ENCODE measurements around the gene REP15. TPM values are rescaled to one million over a fixed set of nuclear protein-coding genes. Genes with fewer than 3 reads are reported as not detected.

Gene REP15
- total RNA-seq, 1 donor from 2014 or later: 1.3 TPM

- DNase-seq (ENCODE audit: low read depth): no peak
- peaks cover 2% of the 10 kb centered on the region for H3K36me3 ChIP-seq (ENCODE audit: control insufficient read depth, insufficient read depth, low read length)
- no peak for TF ChIP-seq CTCF (IDR thresholded peaks at IDR 0.05; ENCODE audit: insufficient read depth, low read length, poor library complexity, severe bottlenecking)
- no peak overlapping the region for H3K4me3 ChIP-seq (ENCODE audit: low read depth, low read length)
- H3K27me3 ChIP-seq (ENCODE audit: control insufficient read depth, insufficient read depth, low read length): no peaks in the 10 kb centered on the region
Measured at GRCh38 chr12:27688671-27689070, 7.6 kb upstream of the REP15 start.

GRCh38 chr12:27689558-27690180 is 6.6 kb upstream of the REP15 start:
- Histone ChIP-seq H3K36me3 (ENCODE audit: control insufficient read depth, insufficient read depth, low read length) (peaks cover 2% of the 10 kb centered on the region), H3K4me3 (ENCODE audit: low read depth, low read length) (no peak overlapping the region), H3K27me3 (ENCODE audit: control insufficient read depth, insufficient read depth, low read length) (no peaks in the 10 kb centered on the region)
- DNase-seq (ENCODE audit: low read depth): no peak
- no peak for TF ChIP-seq CTCF (IDR thresholded peaks at IDR 0.05; ENCODE audit: insufficient read depth, low read length, poor library complexity, severe bottlenecking)

GRCh38 chr12:27693403-27693802 is 2.8 kb upstream of the REP15 start:
- Histone ChIP-seq H3K27me3 (ENCODE audit: control insufficient read depth, insufficient read depth, low read length) (no peaks in the 10 kb centered on the region), H3K4me3 (ENCODE audit: low read depth, low read length) (no peak overlapping the region), H3K36me3 (ENCODE audit: control insufficient read depth, insufficient read depth, low read length) (peaks cover 5% of the 10 kb centered on the region)
- no peak for TF ChIP-seq CTCF (IDR thresholded peaks at IDR 0.05; ENCODE audit: insufficient read depth, low read length, poor library complexity, severe bottlenecking)
- no peak for DNase-seq (ENCODE audit: low read depth)

GRCh38 chr12:27695556-27696292 is 523 bp upstream of the REP15 start:
- H3K27me3 ChIP-seq (ENCODE audit: control insufficient read depth, insufficient read depth, low read length): no peaks in the 10 kb centered on the region
- H3K4me3 ChIP-seq (ENCODE audit: low read depth, low read length): no peak overlapping the region
- DNase-seq (ENCODE audit: low read depth): no peak
- TF ChIP-seq CTCF (IDR thresholded peaks at IDR 0.05; ENCODE audit: insufficient read depth, low read length, poor library complexity, severe bottlenecking): no peak
- H3K36me3 ChIP-seq (ENCODE audit: control insufficient read depth, insufficient read depth, low read length): peaks cover 4% of the 10 kb centered on the region

- Histone ChIP-seq H3K27me3 (ENCODE audit: control insufficient read depth, insufficient read depth, low read length) (no peaks in the 10 kb centered on the region), H3K4me3 (ENCODE audit: low read depth, low read length) (no peak overlapping the region), H3K36me3 (ENCODE audit: control insufficient read depth, insufficient read depth, low read length) (peaks cover 4% of the 10 kb centered on the region)
- DNase-seq (ENCODE audit: low read depth): no peak
- TF ChIP-seq CTCF (IDR thresholded peaks at IDR 0.05; ENCODE audit: insufficient read depth, low read length, poor library complexity, severe bottlenecking): no peak
Measured at GRCh38 chr12:27696864-27697564, 767 bp downstream of the REP15 start.
